HG03025 (cell line): ENCODE data around the gene ZBTB38.

Experiments used
- ATAC-seq: cut with Tn5 transposase; IDR thresholded peaks from one replicate; pipeline ENCODE4 v1.9.1; 2021; ENCODE audit warnings: mild to moderate bottlenecking, moderate library complexity; ENCODE audit not compliant: unreplicated experiment, low FRiP score

ZBTB38 gene

GRCh38 chr3:141414800-141415462, 46.6 kb downstream of the ZBTB38 start:
- ATAC-seq, result no peak

- no peak for ATAC-seq
Measured at GRCh38 chr3:141415953-141416352, 47.6 kb downstream of the ZBTB38 start.
